Testis (tissue), 3 donors: Measurements from ENCODE around the gene TYK2. TPM values are rescaled to one million over a fixed set of nuclear protein-coding genes. Genes with fewer than 3 reads are reported as not detected.

Source experiments
- DNase-seq: peaks from one replicate; pipeline ENCODE4 v3.0.0-alpha.2; 2019
- H3K27ac ChIP-seq, 2 donors: fragments of 200-600 bp; sonication (generic); one replicate each; pipeline ENCODE4 v1.5.1; 2019
- H3K27me3 ChIP-seq: fragments of 200-600 bp; sonication (generic); one replicate; pipeline ENCODE4 v1.5.1; 2019
- H3K36me3 ChIP-seq: fragments of 200-600 bp; sonication (generic); one replicate; pipeline ENCODE4 v1.5.1; 2017; ENCODE audit warnings: low read depth; ENCODE audit errors: missing control alignments
- H3K4me1 ChIP-seq: fragments of 200-600 bp; sonication (generic); one replicate; pipeline ENCODE4 v1.5.1; 2019
- H3K4me3 ChIP-seq, 2 donors: fragments of 200-600 bp; sonication (generic); one replicate each; pipeline ENCODE4 v1.5.1; 2017 to 2019
- H3K9me3 ChIP-seq: fragments of 200-600 bp; sonication (generic); one replicate; pipeline ENCODE4 v1.5.1; 2017
- CTCF ChIP-seq, 3 experiments: fragments of 450-650 bp in 2 of 3; fragments of 200-600 bp in 1 of 3; sonication (generic) in 1 of 3; IDR thresholded peaks; one replicate each; pipeline ENCODE4 v1.5.1; 2016 to 2019; ENCODE audit warnings: antibody characterized with exemption in 3 of 3, mild to moderate bottlenecking in 2 of 3, moderate library complexity in 1 of 3
- POLR2A ChIP-seq: fragments of 450-650 bp; IDR thresholded peaks from one replicate; pipeline ENCODE4 v1.6.1; 2017; ENCODE audit warnings: antibody characterized with exemption, mild to moderate bottlenecking, moderate library complexity
- WGBS, 2 donors: methylation state at CpG; one replicate each; pipeline ENCODE4 v1.1.5; 2018; 5-methylcytosine and 5-hydroxymethylcytosine counted together
- intact Hi-C: fragments of 100-400 bp; cut with DNase I; formaldehyde crosslinking; loops from one replicate; pipeline ENCODE4 v1.15.1; 2023; ENCODE audit warnings: low total_unique reads
- polyA plus RNA-seq: library from polyadenylated mRNA; stranded (reverse); fragments of 350-450 nt; fragmentation: Illumina TruSeq; extraction: RNeasy Lipid Tissue Mini Kit (QIAGEN cat#74804); gene quantifications from one replicate; pipeline ENCODE4 v1.2.3, GENCODE V29; 2014; ENCODE audit warnings: low read depth, low replicate concordance; ENCODE audit not compliant: insufficient read depth
- total RNA-seq, 2 donors: library from RNA; depleted of rRNA; stranded (reverse); fragments of >200 nt; gene quantifications; one replicate each; pipeline ENCODE4 v1.2.3, GENCODE V29; 2016

Gene TYK2
- total and polyA plus RNA-seq, 3 donors from 2014 or later, result 47.6 to 113 (median 112) TPM

- TF ChIP-seq POLR2A, result no peak
- TF ChIP-seq CTCF (IDR thresholded peaks at IDR 0.05), result no peak
- H3K4me3 ChIP-seq, result peak overlapping the region in 1 of 2 donors; percentile 23
- WGBS, 2 donors, result 63 to 67% methylated on average over 24 of the region's 24 CpGs
- H3K27ac ChIP-seq, result no peak overlapping the region
- no peaks in the 10 kb centered on the region for H3K27me3 ChIP-seq
- peaks cover 2% of the 10 kb centered on the region for H3K4me1 ChIP-seq
- intact Hi-C loops, result no loop called here
- DNase-seq, result no peak
- H3K9me3 ChIP-seq, result no peaks in the 10 kb centered on the region
- no peaks in the 10 kb centered on the region for H3K36me3 ChIP-seq
Measured at GRCh38 chr19:10395917-10396316, 15.5 kb upstream of the TYK2 start.

GRCh38 chr19:10395436-10395835 is 15.1 kb upstream of the TYK2 start:
- Histone ChIP-seq H3K4me1 (no peaks in the 10 kb centered on the region), H3K9me3 (no peaks in the 10 kb centered on the region), H3K27ac (no peak overlapping the region), H3K4me3 (peak overlapping the region in 1 of 2 donors; percentile 23), H3K27me3 (no peaks in the 10 kb centered on the region), H3K36me3 (no peaks in the 10 kb centered on the region)
- intact Hi-C loops, result no loop called here
- no peak for DNase-seq
- TF ChIP-seq POLR2A (no peak), CTCF (IDR thresholded peaks at IDR 0.05) (no peak)
- WGBS, 2 donors, result 76 to 81% methylated on average over 23 to 26 of the region's 26 CpGs

- Histone ChIP-seq H3K36me3 (no peaks in the 10 kb centered on the region), H3K9me3 (no peaks in the 10 kb centered on the region), H3K4me3 (no peak overlapping the region), H3K4me1 (no peaks in the 10 kb centered on the region), H3K27me3 (no peaks in the 10 kb centered on the region), H3K27ac (no peak overlapping the region)
- 80 to 88% methylated on average over 4 to 12 of the region's 12 CpGs for WGBS, 2 donors
- DNase-seq, result no peak
- intact Hi-C loops, result no loop called here
- TF ChIP-seq POLR2A (no peak), CTCF (IDR thresholded peaks at IDR 0.05) (no peak)
Measured at GRCh38 chr19:10395003-10395402, 14.6 kb upstream of the TYK2 start.

- Histone ChIP-seq H3K4me3 (no peak overlapping the region), H3K36me3 (no peaks in the 10 kb centered on the region), H3K9me3 (no peaks in the 10 kb centered on the region), H3K27ac (no peak overlapping the region), H3K27me3 (no peaks in the 10 kb centered on the region), H3K4me1 (no peaks in the 10 kb centered on the region)
- no peak for DNase-seq
- intact Hi-C loops, result loop anchor here (5.0 kb wide), 1 partner anchor 136 kb away; no protein-coding TSS in a partner anchor
- 89 to 93% methylated on average over 17 to 21 of the region's 24 CpGs for WGBS, 2 donors
- TF ChIP-seq POLR2A, result no peak
- TF ChIP-seq CTCF (IDR thresholded peaks at IDR 0.05), result no peak
Measured at GRCh38 chr19:10393137-10393536, 12.8 kb upstream of the TYK2 start.

GRCh38 chr19:10392120-10392519 is 11.7 kb upstream of the TYK2 start:
- WGBS, 2 donors, result 86 to 94% methylated on average over 6 of the region's 6 CpGs
- Histone ChIP-seq H3K4me3 (no peak overlapping the region), H3K27me3 (no peaks in the 10 kb centered on the region), H3K36me3 (no peaks in the 10 kb centered on the region), H3K9me3 (no peaks in the 10 kb centered on the region), H3K27ac (no peak overlapping the region), H3K4me1 (no peaks in the 10 kb centered on the region)
- TF ChIP-seq POLR2A (no peak), CTCF (IDR thresholded peaks at IDR 0.05) (no peak)
- intact Hi-C loops, result loop anchor here (5.0 kb wide), 1 partner anchor 135 kb away; no protein-coding TSS in a partner anchor
- DNase-seq, result no peak
